GM19240 (cell line): Measurements from ENCODE around the gene TEX19.
"Not testable (repeated sequence)": the region's sequence is repeated elsewhere in the genome, so short reads cannot be mapped to it uniquely, and the experiment has no call there.

Experiments
- DNase-seq: peaks from one replicate; pipeline ENCODE4 v3.0.0; 2011; ENCODE audit warnings: low spot score; ENCODE audit not compliant: insufficient read length

TEX19 gene

DNA sequence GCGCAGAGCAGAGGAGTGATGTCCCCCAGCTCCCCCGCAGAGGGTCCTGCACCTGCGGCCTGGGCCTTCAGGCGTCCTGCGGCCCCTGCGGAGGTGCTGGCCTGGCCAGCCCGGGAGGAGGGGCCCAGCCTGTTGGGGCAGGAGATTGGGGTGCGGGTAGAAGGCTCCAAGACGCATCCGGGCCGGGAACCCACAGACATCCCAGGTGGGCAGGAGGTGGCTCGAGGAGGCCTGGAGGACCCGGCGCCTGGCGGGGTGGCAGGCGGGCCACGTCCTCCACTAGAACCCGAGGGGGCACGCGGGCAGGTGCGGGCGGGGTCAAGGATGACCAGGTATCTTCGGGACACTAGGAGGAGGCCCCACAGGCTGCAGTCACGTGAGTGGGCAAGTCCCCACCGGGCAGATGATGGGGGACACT is 24.8 kb upstream of the TEX19 start:
- DNase-seq: no peak

- DNase-seq: no peak
Observed at GRCh38 chr17:82334622-82335394, 24.2 kb upstream of the TEX19 start.

GRCh38 chr17:82338858-82339633 is 20.0 kb upstream of the TEX19 start:
- no peak for DNase-seq

DNA sequence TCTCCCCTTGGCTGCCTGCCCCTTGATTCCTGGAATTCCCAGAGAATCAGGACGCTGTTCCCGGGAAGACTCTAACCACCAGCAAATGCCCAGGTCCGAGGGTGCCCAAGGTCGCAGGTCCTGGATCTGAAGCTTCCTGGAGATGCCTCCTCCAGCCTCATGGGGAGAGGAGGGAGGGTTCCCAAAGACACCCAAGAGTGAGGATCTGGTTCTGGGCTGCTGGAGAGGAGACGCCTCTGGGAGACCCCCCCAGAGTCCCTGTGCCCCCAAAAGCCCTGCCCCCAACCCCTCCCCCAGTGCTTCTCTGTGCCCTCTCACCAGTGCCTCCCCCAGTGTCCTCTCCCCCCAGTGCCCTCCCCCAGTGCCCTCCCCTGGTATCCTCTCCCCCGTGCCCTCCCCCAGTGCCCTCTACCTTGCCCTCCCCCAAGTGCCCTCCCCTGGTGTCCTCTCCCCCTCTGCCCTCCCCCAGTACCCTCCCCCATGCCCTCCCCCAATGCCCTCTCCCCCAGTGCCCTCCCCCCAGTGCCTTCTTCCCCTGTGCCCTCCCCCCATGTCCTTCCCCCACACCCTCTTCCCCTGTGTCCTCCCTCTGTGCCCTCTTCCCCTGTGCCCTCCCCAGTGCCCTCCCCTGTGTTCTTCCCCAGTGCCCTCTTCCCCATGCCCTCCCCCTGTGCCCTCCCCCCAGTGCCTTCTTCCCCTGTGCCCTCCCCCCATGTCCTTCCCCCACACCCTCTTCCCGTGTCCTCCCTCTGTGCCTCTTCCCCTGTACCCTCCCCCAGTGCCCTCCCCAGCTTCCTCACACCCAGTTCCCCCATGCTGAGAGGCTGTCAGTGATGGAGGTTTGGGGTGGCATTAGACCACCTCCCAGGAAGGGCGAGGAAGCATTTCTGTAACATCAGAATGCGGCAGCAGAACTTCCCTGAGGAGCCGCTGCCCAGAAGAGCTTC is 19.1 kb upstream of the TEX19 start:
- DNase-seq: no peak

- no peak for DNase-seq
Observed at GRCh38 chr17:82342361-82343079, 16.5 kb upstream of the TEX19 start.

DNA sequence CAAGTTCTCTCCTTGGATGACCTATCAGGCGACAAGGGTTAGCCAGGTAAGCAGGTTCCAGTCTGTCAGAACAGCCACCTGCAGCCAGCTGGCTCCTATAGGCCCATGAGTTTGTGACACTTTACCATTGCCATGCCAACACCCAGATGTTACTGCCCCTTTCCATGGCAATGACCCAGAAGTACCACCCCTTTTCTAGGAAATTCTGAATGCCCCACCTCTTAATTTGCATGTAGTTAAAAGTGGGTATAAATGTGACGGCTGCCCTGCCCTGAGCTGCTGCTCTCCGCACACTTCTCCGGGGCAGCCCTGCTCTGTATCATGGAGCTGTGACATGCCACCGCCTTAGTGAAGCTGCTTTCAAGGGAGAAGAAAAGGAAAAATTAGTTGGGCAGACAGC is 15.5 kb upstream of the TEX19 start:
- DNase-seq: no peak

DNA sequence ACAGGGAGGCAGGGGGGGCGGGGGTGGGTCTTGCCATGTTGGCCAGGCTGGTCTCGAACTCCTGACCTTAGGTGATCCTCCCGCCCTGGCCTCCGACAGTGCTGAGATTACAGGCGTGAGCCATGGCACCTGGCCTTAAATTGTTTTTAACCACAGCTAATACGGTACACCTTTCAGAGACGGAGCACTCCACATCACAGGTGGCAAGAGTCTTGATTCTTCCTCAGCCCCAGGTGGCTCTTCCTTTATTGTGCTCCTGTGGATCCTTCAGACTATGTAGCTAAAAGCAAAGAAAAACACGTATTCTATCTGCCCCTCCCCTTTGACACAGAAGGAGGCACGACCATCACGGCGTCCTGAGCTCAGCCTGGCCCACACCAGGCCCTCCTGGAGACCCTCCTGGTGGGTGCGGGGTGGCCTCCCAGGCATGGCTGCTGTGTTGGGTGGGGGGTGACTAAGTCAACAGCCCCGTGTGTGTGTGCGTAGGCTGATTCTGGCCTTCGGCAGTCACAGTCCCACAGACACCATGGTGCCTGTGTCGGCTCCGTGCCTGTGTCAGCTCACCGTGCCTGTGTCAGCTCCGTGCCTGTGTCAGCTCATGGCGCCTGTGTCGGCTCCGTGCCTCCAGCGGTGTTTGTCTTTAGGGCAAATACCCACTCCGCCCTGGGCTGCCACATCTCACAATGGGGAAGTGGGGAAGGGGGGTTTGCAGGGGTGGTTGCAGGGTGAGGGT is 14.7 kb upstream of the TEX19 start:
- no peak for DNase-seq

- no peak for DNase-seq
Observed at GRCh38 chr17:82345151-82345976, 13.7 kb upstream of the TEX19 start.

DNA sequence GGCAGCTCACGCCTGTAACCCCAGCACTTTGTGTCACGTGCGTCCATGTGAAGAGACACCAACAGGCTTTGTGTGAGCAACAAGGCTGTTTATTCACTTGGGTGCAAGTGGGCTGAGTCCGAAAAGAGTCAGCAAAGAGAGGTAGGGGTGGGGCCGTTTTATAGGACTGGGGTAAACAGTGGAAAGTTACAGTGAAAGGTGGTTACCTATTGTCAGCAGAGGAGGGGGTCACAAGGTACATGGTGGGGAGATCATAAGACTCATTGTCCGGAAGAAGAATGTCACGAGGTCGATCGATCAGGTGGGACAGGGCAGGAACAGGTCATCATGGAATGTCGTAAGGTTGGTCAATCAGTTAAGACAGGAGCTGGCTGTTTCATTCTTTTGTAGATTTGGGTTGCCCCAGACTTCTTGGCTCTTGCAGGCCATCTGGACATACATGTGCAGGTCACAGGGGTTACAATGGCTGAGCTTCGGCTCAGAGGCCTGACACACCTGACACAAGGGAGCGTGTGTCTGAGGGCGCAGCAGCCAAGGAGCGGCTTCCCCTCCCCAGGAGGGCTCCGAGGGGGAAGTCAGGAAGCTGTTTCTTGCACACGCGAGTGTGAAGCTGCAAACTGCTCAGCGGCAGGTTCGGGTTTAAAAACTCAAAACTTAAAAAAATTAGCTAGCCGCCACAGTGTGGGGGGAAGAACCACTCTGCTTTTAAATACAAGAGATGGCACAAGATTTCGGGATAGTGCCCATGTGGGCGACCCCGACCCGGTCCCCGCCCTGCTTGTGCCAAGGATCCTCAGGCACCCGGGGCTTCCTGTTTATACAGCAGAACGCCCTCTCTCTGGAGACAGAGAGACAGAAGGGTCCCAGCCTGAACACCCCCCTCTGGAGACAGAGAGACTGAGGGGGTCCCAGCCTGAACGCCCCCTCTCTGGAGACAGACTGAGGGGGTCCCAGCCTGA is 12.4 kb upstream of the TEX19 start:
- DNase-seq: no peak

GRCh38 chr17:82347994-82348393 is 11.1 kb upstream of the TEX19 start:
- DNase-seq: not testable (repeated sequence)

DNA sequence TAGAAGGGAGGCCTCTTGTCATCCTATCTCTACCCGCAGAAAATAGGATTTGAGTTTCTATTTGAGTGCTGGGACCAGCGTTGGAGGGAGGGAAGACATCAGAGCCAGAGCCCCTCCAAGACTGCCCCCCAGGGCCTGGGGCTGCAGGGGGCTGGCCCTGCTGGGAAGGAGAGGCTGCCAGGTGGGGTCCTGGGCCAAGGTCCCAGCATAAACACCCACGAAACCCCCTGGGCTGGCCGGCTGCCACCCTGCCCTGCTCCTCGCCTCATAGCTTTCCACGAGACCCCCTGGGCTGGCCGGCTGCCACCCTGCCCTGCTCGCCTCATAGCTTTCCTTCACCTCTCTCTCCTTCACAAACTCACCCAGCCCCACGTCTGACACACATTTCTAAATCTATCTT is 10.6 kb upstream of the TEX19 start:
- no peak for DNase-seq

DNA sequence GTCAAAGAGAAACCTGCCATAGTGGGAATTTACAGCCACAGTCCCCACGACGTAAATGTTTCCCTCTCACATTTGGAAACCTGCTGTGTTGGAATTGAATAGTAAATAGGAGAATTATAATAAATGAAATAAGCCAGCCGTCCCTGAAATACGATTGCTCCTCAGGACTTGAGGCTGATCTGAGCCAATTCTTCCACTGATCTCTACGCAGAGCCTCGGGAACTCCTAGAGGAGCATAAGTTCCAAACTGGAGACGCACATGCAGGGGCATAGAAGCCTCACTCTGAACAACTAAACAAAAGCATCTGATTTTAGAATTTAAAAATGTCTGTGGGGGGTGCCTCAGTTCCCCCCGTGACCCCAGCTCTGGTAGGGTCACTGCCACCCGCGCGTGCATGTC is 10.2 kb upstream of the TEX19 start:
- no peak for DNase-seq

- DNase-seq: no peak
Observed at GRCh38 chr17:82349287-82349701, 9.8 kb upstream of the TEX19 start.

DNA sequence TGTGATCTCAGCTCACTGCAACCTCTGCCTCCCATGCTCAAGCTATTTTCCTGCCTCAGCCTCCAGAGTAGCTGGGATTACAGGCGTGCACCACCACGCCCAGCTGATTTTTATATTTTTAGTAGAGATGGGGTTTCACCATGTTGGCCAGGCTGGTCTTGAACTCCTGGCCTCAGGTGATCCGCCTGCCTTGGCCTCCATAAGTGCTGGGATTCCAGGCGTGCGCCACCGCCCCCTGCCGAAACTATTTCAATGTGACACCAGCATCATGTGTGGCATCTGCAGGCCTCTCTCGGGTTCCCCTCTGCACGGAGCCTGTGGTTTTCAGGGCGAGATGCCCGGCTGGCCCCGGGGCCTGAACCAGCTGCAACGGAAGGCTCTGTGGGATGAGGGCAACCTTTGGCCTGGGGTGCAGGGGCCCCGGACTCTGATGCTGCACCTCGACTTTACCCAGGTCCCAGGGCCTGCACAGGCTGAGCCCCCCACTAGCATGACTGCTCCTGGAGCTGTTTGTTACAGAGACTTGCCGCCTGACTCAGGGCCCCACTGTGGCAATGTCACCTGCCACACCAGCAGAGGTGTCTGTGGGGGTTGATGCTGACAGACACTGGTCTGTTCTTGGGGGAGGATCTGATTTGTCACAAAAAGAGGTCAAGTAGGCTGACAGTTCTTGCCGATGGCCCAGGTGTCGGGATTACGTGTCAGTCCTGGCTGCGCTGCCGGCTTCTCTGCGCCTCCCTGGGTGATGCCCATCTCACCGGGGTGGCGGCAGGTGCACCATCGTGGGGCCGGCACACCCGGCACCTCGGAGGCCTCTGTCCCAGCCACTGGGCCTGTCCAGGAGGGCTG is 8.6 kb upstream of the TEX19 start:
- no peak for DNase-seq

- DNase-seq: no peak
Observed at GRCh38 chr17:82351254-82351712, 7.8 kb upstream of the TEX19 start.

DNA sequence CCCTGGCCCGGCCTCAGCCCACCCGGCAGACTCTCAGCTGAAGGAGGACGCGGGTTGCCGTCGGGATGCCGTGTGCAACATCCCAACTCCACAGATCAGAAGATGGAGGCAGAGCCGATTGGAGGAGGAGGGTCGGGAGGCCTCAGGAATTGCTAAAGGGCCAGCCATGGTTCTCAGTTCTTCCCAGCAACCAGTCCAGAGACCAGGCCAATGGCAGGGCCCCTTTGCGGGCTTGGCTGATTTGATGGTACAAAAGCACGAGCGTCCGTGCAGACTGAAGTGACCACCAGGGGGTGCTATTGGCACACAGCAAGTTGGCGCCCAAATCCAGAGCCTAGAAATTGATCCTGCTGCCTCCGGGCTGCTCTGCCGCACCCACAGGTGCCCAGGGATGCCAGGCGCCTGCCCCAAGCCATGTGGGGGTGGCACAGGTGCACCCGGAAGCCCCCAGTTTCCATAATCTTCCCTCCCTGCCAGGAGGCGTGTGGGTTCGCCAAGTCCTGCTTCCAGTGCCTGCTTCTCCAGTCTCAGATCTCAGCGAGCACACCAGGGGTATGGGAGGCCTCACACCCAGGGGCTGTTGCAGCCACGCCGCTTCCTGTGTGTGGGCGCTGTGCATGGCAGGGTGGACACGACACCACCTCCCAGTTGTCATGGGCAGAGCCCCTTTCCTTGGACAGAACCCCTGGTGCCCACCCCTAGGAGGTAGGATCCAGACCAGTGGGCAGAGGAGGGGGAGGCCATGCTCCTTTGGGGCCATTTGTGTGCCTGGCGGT is 7.1 kb upstream of the TEX19 start:
- DNase-seq: peak; percentile 85
